NCI-H526 (cell line): Measurements from ENCODE around the gene YWHAE.
"Not testable (repeated sequence)": the region's sequence is repeated elsewhere in the genome, so short reads cannot be mapped to it uniquely, and the experiment has no call there.

ENCODE experiments used
- DNase-seq, 2 experiments: peaks; one replicate each; lab custom pipeline; 2025; lab: John Stamatoyannopoulos, UW

Gene YWHAE

GRCh38 chr17:1412185-1413110 lies 12.4 kb upstream of the YWHAE start:
- no peak for DNase-seq

DNA sequence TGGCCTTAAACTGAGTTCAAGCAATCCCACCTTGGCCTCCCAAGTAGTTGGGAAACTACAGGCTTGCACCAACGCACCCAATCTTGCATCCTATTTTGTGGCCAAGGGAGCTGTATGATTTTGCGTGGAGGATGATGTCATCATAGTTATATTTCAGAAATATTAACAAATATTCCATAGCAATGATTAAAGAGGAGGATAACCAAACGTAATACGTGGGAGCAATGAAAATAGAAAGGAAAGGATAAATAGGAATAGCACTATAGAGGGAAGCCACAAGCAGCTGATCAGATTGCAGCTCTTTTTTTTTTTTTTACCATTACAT lies 2.2 kb upstream of the YWHAE start:
- no peak for DNase-seq

DNA sequence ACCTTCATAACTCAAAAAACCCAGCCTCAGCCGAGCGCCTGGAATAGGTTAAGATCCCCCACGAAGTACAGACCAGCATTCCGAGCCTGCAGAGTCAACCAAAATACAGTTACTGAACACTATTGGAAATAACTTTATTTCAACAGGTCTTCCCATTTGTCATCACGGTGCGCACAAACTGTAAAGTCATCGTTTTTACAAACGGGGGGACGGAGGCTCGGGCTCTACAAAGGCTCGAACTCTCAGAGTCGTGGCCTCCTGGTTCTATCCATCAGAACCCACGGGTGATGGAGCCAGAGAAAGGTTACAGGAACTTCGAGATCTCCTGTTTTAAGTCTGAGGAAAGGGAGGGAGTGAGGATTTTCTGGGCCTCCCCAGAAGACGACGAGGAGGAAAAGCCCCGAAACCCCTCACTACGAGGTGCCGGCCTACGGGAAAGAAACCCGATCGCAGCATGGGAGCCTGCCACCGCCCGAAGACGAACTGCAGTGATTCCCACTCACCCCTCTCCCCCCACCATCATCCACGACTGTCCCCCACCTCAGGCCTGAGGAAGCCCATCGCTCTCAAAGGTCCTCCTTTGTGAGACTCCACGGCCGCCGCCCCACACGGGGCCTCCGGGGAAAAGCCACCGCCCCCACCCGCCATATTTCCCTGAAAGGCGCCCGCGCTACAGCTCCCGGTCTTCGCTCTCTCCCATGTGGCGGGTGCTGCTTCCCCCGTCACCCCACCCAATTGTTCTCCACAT lies 917 bp downstream of the YWHAE start:
- no peak for DNase-seq

DNA sequence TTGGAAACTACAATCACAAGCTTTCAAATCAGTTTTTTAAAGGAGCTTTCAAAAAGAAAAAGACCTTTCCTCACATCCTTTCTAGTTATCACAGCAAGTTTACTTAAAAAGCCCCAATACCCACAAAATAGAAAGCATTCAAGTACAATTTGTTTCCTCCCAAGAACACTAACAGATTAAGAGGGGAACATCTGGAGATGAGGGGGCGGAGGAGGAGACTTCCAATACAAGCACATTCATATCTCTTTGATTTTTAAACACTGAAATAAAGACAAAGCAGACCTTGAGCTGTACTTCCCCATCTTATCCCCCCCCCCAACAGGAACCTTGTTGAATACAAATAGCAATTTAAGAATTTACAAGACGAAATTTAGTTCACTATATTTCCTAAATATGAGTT lies 2.0 kb downstream of the YWHAE start:
- no peak for DNase-seq

DNA sequence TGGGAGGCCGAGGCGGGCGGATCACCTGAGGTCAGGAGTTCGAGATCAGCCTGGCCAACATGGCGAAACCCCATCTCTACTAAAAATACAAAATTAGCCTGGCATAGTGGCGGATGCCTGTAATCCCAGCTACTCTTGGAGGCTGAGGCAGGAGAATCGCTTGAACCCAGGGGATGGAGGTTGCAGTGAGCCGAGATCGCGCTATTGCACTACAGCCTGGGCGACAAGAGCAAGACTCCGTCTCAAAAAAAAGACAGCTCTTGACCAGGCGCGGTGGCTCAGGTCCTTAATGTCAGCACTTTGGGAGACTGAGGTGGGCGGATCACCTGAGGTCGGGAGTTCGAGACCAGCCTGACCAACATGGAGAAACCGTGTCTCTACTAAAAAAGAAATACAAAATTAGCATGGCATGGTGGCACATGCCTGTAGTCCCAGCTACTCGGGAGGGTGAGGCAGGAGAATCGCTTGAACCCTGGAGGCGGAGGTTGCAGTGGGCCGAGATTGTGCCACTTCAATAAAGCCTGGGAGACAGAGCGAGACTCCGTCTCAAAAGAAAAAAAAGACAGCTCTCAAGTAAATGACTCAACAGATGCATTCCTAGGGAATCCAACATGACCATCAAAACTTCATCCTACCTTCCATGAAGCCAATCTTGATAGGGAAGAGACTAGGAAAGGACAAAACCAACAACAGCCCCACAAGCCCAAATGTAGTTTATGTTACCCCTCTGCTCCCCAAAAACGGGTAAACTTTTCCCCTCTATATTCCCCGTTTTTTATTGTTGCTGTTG lies 4.0 kb downstream of the YWHAE start:
- DNase-seq, result not testable (repeated sequence)

DNA sequence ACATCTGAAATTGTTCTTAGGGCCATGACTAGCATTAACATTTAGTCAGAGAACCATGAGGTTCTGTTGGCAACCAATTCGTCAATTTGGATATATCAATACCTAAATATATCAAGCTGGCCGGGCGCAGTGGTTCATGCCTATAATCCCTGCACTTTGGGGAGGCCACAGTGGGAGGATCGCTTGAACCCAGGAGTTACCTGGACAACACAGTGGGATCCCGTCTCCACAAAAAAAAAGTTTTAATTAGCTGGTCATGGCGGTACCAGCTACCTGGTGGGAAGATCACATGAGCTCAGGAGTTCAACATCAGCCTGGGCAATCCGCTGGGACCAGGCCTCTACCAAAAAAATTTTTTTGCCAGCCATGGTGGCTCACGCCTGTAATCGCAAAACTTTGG lies 8.4 kb downstream of the YWHAE start:
- no peak for DNase-seq

DNA sequence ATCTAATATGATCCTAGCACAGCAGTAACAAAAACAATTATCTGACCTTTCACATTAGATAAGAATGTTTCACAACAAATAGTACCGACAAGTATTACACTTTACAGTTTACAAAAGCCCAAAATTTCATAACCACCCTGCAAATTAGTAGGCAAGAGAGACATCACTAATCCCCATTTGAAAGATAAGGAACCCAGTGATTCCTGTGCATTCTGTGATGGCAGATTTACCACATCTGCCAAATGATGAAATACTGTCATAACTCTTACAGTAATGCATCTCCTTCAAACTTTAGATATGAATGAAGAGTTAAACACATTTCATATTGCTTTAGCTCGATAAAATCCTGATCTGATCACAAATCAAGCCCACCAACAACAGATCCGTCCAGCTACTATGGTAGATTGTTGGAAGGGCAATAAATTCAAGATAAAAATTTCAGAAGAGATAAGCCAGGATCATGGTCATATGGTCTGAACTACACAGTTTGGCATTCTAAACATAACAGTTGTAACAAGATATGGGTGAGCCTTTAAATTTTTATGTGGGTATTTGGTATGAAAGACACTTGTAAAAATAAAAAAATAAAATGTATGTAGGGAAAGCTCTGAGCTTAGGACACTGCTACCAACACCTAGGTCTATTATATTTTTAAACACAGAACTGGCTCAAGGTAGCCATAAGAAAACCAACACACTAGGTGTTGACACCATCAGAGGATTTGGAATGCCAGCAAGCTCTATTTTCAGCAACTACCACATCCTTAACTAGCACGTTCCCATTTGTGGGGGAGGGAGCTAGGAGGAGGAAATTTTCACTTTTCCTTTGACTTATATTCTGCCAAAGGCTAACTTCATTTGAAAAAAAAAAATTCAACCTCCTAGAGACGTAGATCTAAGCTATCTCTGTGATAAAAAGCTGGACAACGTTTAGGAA lies 9.3 kb downstream of the YWHAE start:
- DNase-seq, result no peak

- DNase-seq, result not testable (repeated sequence)
Observed at GRCh38 chr17:1387490-1388227, 12.4 kb downstream of the YWHAE start.

DNA sequence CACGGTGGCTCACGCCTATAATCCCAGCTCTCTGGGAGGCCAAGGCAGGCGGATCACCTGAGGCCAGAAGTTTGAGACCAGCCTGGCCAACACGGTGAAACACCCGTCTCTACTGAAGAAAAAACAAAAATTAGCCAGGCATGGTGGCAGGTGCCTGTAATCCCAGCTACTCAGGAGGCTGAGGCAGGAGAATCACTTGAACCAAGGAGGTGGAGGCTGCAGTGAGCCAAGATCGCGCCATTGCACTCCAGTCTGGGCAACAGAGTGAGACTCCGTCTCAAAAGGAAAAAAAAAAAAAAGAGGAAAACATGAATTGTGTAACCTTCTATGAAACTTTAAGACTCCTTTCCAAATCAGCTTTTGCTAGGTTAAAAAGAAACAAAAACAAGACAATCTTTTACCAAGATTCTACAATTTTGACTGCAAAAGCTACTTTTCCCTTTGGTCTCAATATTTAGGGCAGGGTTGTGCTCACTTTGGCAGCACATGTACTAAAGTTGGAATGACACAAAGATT lies 13.3 kb downstream of the YWHAE start:
- DNase-seq, result not testable (repeated sequence)

DNA sequence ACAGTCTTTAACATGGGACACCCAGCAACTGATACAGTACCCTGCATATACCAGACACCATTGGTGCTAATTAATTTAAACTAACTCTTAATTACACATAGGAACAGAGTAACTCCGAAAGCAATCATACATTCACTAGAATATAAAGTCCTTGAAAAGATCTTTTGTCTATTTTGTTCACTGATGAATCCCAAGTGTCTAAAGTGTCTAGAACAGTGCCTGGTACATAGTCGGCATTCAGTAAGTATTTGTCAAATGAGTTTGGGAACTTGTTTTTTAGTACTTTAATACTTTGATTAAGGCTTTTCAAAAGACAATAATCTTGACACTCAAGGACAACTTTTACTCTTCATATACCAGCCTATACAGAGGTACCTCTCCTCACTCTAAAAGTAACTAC lies 13.8 kb downstream of the YWHAE start:
- no peak for DNase-seq

- no peak for DNase-seq
Observed at GRCh38 chr17:1385861-1386260, 14.2 kb downstream of the YWHAE start.

GRCh38 chr17:1384905-1385435 lies 15.1 kb downstream of the YWHAE start:
- no peak for DNase-seq

- DNase-seq, result no peak
Observed at GRCh38 chr17:1379930-1380313, 20.1 kb downstream of the YWHAE start.

DNA sequence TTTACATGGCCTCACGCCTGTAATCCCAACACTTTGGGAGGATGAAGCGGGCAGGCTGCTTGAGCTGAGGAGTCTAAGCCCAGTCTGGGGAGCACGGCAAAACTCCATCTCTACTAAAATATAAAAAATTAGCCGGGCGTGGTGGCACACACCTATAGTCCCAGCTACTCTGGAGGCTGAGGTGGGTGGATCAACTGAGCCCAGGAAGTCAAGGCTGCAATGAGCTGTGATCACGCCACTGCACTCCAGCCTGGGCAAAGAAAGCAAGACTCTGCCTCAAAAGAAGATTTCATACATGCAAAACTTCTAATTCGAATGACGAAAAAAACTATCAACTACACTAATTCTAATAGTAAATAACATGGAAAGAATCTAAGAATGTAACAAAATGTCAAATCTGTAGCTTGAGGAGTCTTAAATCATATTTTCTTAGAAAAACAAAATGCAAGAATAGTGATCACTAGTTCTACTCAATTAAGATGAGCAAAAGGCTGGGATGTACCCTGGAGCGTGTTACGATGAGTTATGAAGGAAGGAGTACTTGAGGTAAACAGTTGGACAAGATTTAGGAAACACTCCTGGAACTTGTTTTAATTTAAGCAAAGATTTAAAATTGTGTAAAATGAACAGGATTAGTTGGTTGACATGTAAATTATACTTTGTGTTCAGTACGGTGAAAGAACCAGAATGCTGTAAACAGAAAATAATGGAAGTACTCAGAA lies 20.7 kb downstream of the YWHAE start:
- DNase-seq, result no peak

GRCh38 chr17:1378476-1378860 lies 21.6 kb downstream of the YWHAE start:
- not testable (repeated sequence) for DNase-seq

- DNase-seq, result no peak
Observed at GRCh38 chr17:1377334-1377733, 22.7 kb downstream of the YWHAE start.

DNA sequence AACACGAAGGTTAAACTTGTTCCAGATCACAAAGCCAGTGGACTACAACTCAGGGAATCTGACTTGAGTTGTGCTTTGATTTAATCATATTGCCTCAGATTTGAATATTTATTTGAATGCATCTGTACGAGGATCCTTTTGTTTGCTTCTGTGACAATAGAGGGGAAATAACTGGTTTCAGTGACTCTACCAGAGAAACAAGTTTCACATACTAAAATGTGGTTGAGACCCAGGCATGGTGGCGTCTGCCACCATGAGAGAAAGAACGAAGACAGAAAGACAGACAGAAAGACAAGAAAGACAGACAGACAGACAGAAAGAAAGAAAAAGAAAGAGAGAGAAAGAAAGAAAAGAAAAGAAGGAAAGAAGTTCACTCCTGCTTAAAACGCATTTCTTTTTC lies 24.0 kb downstream of the YWHAE start:
- DNase-seq, result no peak

DNA sequence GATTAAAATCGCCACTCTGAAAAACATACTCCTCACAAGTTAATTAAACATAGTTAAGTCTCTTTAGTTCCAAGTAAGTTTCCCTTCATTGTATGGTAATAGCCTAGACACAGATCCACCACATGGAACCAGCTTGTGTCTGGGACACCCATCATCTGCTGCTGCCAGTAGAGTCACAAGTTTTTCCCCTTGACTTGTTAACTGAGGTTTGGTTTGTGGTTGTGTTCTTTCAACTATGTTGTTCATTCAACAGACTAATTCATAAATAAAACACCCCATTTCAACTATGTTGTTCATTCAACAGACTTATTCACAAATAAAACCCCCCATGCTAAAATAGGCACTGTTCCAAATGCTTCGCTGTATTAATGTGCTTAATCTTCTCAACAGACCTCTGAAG lies 24.4 kb downstream of the YWHAE start:
- no peak for DNase-seq

- no peak for DNase-seq
Observed at GRCh38 chr17:1374431-1375177, 25.4 kb downstream of the YWHAE start.
